NCI-H146 treated with DMSO at 0.1 percent for 48 hours (cell line): ENCODE data around the gene PINK1.
"Not testable (repeated sequence)": the region's sequence is repeated elsewhere in the genome, so short reads cannot be mapped to it uniquely, and the experiment has no call there.

Experiments used
- DNase-seq: peaks from one replicate; lab custom pipeline; 2025; ENCODE audit not compliant: unreplicated experiment; lab: John Stamatoyannopoulos, UW

PINK1 gene

GRCh38 chr1:20633190-20634064 lies at the start of gene PINK1:
PINK1 (plus strand) TSS chr1:20633458; CDS start chr1:20633549, 91 bp downstream.
- peak; percentile 29 for DNase-seq

- no peak for DNase-seq
Measured at GRCh38 chr1:20584890-20585289, 48.4 kb upstream of the PINK1 start.

DNA sequence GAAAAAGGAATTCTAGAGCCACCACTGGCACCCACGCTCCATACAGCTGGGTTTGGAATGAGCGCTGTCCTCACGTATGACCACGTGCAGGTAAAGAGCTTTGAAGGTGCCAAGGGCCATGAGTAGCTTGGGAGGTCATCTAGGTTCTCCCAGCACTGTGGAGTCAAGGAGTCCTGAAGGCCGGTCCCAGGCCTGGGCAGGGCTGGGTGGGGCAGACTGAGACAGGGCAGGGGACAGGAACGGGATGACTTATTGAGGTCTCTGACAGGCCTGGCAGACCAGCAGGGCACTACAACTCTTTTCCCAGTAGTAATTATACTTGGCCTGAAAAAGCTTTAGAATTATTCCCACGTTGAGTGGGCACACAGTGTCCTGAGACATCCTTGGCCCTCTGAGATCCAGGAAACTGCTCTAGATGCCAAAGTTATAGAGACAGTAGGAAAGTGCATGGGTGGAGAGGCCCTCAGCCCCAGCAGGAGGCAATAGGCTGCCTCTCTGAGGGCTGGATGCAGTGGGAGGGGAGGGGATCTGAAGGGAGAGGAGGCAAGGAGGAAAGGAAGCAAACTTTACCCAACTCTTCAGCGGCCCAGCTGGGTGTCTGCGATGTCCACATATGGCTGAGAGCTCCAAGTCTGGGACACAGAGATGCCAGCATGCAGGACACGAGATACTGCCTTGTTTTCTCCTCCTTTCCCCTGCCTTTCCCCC lies 46.2 kb upstream of the PINK1 start:
- DNase-seq, result no peak

GRCh38 chr1:20587661-20588053 lies 45.6 kb upstream of the PINK1 start:
- no peak for DNase-seq

DNA sequence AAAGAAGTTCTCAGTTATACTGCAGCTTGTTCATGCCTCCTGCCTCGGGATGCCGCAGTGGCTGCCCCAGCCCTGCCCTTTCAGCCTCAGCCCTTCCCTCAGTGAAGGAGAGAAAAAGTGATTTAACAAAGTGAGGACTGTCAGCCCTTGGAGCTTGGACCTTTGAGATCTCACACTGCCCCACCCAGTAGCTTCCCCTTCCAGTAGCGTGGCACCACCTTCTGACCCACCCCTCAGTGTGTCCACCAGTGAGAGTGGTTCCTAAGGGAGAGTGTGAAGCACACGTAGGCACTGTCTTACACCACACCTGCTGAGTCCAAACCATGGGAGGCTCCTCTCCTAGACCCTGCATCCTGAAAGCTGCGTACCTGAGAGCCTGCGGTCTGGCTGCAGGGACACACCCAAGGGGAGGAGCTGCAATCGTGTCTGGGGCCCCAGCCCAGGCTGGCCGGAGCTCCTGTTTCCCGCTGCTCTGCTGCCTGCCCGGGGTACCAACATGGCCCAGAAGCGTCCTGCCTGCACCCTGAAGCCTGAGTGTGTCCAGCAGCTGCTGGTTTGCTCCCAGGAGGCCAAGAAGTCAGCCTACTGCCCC lies 44.5 kb upstream of the PINK1 start, which contains the start of gene CDA:
Gene CDA, plus strand, starts transcription at position 464 of the 592 bp plus-strand sequence. Its CDS starts 33 bp downstream, at position 497.
- no peak for DNase-seq

GRCh38 chr1:20589331-20590278 lies 43.7 kb upstream of the PINK1 start:
- no peak for DNase-seq

DNA sequence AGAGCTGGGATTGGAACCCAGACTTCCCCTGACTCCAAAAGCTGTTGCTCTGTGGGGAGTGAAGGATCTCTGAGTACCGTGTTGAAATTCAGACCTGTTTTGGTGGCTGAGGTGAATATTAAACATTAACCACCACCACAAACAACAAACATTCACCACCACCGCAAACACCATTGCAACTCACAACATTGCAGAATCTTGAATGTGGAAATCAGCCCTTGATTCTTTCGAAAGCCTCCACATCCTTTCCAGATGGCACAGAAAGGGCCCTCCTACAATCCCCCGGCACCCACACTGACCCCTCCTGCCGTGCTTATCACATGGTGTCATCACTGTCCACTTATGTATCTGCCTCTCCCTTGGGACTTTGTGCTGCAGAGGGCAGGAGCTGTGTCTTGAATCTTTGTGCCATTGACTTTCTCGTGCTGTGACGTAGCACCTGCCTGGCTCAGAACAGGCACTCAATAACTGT lies 42.9 kb upstream of the PINK1 start:
- no peak for DNase-seq

DNA sequence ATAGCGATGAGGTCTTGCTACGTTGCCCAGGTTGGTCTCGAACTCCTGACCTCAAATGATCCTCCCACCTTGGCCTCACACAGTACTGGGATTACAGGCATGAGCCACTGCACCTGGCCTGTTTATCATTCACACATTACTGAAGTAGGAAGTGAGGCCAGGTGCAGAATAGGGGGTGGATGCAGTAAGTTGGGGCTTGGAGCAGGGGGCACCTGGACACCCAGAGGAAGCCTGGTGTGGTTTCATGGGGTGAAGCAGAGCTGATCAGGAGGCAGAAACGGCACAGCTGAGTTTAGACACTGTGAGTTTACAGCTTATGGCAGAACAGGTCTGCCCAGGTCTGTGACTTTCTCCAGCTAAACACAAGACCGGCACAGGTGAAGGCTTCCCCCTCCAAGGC lies 39.5 kb upstream of the PINK1 start:
- no peak for DNase-seq

DNA sequence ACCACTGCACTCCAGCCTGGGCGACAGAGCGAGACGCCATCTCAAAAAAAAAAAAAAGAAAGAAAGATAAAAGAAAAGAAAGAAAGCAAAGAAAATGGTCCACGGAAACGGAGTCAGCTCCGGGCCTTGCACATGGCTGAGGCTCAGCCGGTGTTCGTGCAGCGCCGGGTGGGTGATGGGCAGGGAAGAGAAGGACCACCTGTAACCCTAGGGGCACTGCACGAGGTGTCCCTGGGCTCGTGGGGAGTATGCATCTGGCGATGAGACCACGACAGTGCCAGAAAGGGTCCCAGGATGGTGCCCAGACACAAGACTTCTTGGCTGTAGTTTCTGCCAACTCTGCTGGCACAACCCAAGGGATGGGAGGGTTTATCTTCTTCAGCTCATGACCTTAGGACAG lies 38.5 kb upstream of the PINK1 start:
- DNase-seq, result no peak

DNA sequence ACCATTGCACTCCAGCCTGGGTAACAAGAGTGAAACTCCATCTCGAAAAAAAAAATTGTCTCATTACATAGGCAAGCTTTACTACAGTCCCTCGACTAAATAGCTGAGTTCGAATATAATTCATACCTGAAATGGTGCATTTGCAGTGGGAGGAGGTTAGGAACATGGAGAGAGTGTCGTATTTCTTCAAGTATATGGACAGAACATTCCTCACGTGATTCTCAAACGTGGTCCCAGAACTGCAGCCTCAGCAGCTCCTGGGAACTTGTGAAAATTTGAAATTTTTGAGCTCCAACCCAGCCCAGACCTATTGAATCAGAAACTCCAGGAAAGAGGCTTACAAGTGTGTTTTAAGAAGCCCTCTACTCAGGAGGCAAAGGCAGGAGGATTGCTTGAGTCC lies 37.2 kb upstream of the PINK1 start:
- no peak for DNase-seq

- DNase-seq, result no peak
Measured at GRCh38 chr1:20597650-20598049, 35.6 kb upstream of the PINK1 start.

DNA sequence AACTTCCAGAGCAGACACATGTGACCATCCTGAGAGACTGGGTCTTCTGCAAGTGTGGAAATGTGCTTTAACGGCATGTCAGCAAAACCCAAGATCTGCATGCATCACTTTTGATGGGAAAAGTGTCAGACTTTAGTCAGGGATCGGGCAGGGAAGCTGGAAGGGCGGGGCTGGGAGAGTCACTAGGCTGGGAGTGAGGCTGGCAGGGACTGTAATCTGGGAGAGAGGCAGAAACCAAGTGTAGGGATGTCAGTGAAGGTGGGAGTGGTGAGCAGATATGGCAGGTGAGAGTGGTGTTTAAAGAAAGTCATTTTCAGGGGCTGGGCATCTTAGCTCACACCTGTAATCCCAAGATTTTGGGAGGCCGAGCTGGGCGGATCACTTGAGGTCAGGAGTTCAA lies 33.1 kb upstream of the PINK1 start:
- no peak for DNase-seq

DNA sequence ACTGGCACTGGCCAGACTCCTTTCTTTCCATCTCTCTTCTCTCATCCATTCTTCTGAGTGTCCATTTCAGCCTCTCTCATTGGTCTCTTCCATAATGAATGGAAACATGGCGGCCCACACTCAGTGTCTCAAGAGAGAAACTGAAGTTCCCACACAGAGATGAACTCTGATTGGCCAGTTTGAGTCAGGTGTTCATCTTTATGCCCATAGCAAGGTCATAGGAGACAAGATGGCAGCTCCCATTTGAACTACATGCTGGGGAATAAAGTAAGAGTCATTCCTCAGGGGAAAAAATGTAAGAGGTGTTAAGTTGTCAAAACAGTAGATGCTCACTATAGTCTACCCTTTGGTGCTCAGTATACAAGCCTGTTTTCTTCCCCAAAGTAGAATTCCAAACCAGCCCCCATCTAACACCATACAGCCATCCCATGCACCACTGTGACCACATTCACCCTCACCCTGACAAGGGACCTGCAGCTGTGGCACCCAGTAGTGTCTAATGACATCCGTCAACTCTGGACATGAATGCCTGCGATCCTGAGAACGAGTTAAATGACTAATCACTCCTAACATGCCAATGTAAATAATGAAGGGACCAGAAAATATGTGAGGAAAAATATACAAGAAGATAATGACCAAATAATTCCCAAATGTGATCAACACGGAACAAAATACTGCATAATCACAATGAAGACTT lies 32.0 kb upstream of the PINK1 start:
- DNase-seq, result no peak

- no peak for DNase-seq
Measured at GRCh38 chr1:20602851-20603450, 30.3 kb upstream of the PINK1 start.

DNA sequence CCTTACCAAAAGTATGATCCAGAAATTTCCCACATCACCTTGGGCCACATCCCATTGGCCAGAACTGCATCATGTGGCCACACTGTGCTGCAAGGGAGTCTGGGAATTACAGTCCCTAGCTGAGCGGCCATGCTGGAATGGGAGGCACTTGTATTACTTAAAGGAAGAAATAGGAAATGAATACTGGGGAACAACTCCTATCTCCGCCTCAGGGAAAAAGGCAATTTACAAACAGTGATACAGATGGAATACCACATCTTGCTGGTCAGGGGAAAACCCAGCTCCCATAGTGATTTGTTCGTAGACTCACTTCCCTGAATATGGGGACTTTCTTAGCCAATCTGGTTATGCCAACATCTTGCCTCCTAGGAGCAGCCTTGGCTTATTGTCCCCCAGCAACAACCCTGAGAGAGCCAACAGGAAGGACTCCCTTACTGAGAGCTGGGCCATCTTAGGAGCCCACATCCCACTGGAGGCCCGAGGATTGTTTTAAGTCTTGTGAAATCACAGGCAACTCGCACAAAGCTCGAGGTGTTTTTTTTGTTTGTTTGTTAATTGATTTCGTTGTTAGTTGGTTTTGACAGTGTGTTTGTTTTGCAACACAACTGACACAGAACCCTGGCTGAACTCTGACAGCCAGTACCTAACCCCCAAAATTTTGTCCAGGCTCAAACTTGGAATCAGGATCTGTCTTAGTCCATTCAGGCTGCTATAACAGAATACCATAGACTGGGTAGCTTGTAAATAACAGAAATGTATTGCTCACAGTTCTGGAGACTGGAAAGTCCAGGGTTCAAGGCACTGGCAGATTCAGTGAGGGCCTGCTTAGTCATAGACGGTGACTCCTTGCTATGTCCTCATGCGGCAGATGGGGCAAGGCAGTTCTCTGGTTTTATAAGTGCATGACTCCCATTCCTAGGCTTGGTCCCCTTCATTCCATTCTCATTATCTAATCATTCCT lies 29.5 kb upstream of the PINK1 start:
- DNase-seq, result no peak

DNA sequence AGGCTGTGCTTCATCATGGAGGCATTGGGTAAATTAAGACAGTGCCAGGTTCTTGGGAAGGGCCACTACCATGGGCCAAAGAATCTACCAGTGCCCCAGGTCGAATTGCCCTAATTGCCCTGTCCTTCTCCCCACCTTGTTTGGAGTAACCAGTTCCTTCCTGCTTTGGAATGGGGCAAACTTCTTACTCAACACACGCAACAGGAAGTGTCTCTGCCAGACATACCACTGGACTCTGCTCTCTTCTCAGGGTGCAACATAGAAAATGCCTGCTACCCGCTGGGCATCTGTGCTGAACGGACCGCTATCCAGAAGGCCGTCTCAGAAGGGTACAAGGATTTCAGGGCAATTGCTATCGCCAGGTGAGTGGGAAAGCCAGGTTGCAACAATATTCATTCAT lies 28.6 kb upstream of the PINK1 start:
- no peak for DNase-seq

- not testable (repeated sequence) for DNase-seq
Measured at GRCh38 chr1:20606801-20607570, 26.3 kb upstream of the PINK1 start.

DNA sequence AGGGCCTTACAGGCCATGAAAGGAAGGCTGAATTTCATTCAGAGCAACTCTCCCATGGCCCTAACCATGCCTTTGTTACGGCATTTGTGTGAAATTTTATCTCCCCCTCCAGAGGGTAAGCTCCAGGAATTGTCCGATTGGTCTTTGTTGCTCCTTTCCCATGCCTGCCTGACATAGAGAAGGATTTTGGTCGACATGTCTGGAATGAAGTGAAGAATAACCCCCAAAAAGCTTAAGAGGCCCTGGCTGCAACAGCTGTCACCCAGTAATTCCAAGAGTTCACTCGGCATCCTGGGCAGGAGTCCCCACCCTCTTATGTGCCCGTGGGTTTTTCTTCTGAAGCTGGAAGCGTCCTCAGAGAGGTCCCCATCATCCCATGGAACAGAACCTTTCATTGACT lies 23.7 kb upstream of the PINK1 start:
- no peak for DNase-seq
